GM21367 (cell line): ENCODE results near the gene CA5A.

Source experiments
- ATAC-seq: cut with Tn5 transposase; IDR thresholded peaks from one replicate; pipeline ENCODE4 v1.9.1; 2021; ENCODE audit not compliant: unreplicated experiment

CA5A gene

GRCh38 chr16:87854053-87854906, 82.0 kb downstream of the CA5A start:
- ATAC-seq, result no peak

GRCh38 chr16:87853411-87854052, 82.8 kb downstream of the CA5A start:
- no peak for ATAC-seq

- ATAC-seq, result no peak
These were observed 84.7 kb downstream of the CA5A start for GRCh38 chr16:87851601-87852000.

- ATAC-seq, result no peak
These were observed 85.2 kb downstream of the CA5A start for GRCh38 chr16:87851141-87851587.

GRCh38 chr16:87850009-87851006, 86.0 kb downstream of the CA5A start:
- ATAC-seq, result no peak

GRCh38 chr16:87849419-87850008, 86.8 kb downstream of the CA5A start:
- ATAC-seq, result no peak

GRCh38 chr16:87848676-87849345, 87.5 kb downstream of the CA5A start:
- no peak for ATAC-seq

- no peak for ATAC-seq
These were observed 88.3 kb downstream of the CA5A start for GRCh38 chr16:87847785-87848675.

GRCh38 chr16:87847467-87847784, 88.9 kb downstream of the CA5A start:
- no peak for ATAC-seq

GRCh38 chr16:87846705-87847466, 89.4 kb downstream of the CA5A start:
- ATAC-seq, result no peak

GRCh38 chr16:87845807-87846619, 90.3 kb downstream of the CA5A start:
- no peak for ATAC-seq

- ATAC-seq, result no peak
These were observed 91.1 kb downstream of the CA5A start for GRCh38 chr16:87845213-87845612.

GRCh38 chr16:87844809-87845208, 91.5 kb downstream of the CA5A start:
- ATAC-seq, result no peak

GRCh38 chr16:87844120-87844733, 92.1 kb downstream of the CA5A start:
- ATAC-seq, result no peak

- ATAC-seq, result no peak
These were observed 92.6 kb downstream of the CA5A start for GRCh38 chr16:87843678-87844105.

GRCh38 chr16:87842209-87842869, 94.0 kb downstream of the CA5A start:
- no peak for ATAC-seq
